Astrocyte (in vitro differentiated cells and primary cell): ENCODE data around the gene RAPGEF4. TPM values are rescaled to one million over a fixed set of nuclear protein-coding genes. Genes with fewer than 3 reads are reported as not detected.
"Not testable (repeated sequence)": the region's sequence is repeated elsewhere in the genome, so short reads cannot be mapped to it uniquely, and the experiment has no call there.

ENCODE experiments used
- DNase-seq: peaks from one replicate; pipeline ENCODE4 v3.0.0-alpha.2; 2010; ENCODE audit warnings: low read depth
- FAIRE-seq: peaks from 2 replicates; lab custom pipeline; 2011; peaks lifted over from hg19 to GRCh38; lab: Jason Lieb, UNC
- H2AFZ ChIP-seq: 2 replicates; pipeline ENCODE4 v1.6.0; 2012; ENCODE audit warnings: low read depth, low read length, inconsistent platforms
- H3K27ac ChIP-seq: 2 replicates; pipeline ENCODE4 v1.5.1; 2011; ENCODE audit warnings: low read depth, low read length, inconsistent platforms
- H3K27me3 ChIP-seq: 2 replicates; pipeline ENCODE4 v1.6.0; 2011; ENCODE audit warnings: low read length, inconsistent platforms; ENCODE audit not compliant: insufficient read depth
- H3K36me3 ChIP-seq: 2 replicates; pipeline ENCODE4 v1.5.1; 2011; ENCODE audit warnings: low read length, inconsistent platforms; ENCODE audit not compliant: insufficient read depth
- H3K4me1 ChIP-seq: 2 replicates; pipeline ENCODE4 v1.5.1; 2011; ENCODE audit warnings: low read length, inconsistent platforms; ENCODE audit not compliant: insufficient read depth
- H3K4me2 ChIP-seq: 2 replicates; pipeline ENCODE4 v1.6.0; 2012; ENCODE audit warnings: low read length, inconsistent platforms
- H3K4me3 ChIP-seq: 2 replicates; pipeline ENCODE4 v1.5.1; 2011; ENCODE audit warnings: low read depth, mild to moderate bottlenecking, low read length, inconsistent platforms; ENCODE audit not compliant: insufficient read depth
- H3K79me2 ChIP-seq: 2 replicates; pipeline ENCODE4 v1.6.0; 2012; ENCODE audit warnings: mild to moderate bottlenecking, low read length, inconsistent platforms; ENCODE audit not compliant: insufficient read depth
- H3K9ac ChIP-seq: 2 replicates; pipeline ENCODE4 v1.6.0; 2012; ENCODE audit warnings: mild to moderate bottlenecking, low read length, inconsistent platforms
- H3K9me3 ChIP-seq: 2 replicates; pipeline ENCODE4 v1.5.1; 2012; ENCODE audit warnings: low read depth, mild to moderate bottlenecking, low read length, inconsistent platforms; ENCODE audit not compliant: insufficient read depth
- H4K20me1 ChIP-seq: 2 replicates; pipeline ENCODE4 v1.6.0; 2012; ENCODE audit warnings: low read length, inconsistent platforms; ENCODE audit not compliant: insufficient read depth
- H3K27ac Mint-ChIP-seq: one replicate; pipeline ENCODE4 v1.8.0; 2021; ENCODE audit warnings: mild to moderate bottlenecking, mixed read lengths; ENCODE audit not compliant: unreplicated experiment
- H3K27me3 Mint-ChIP-seq: one replicate; pipeline ENCODE4 v1.8.0; 2021; ENCODE audit warnings: low read depth, mixed read lengths; ENCODE audit not compliant: unreplicated experiment
- H3K36me3 Mint-ChIP-seq: one replicate; pipeline ENCODE4 v1.8.0; 2021; ENCODE audit warnings: low read depth, mixed read lengths; ENCODE audit not compliant: unreplicated experiment
- H3K4me1 Mint-ChIP-seq: one replicate; pipeline ENCODE4 v1.8.0; 2021; ENCODE audit warnings: low read depth, mixed read lengths; ENCODE audit not compliant: unreplicated experiment
- H3K4me3 Mint-ChIP-seq: one replicate; pipeline ENCODE4 v1.8.0; 2021; ENCODE audit warnings: mild to moderate bottlenecking, moderate library complexity, mixed read lengths; ENCODE audit not compliant: unreplicated experiment
- H3K9me3 Mint-ChIP-seq: one replicate; pipeline ENCODE4 v1.8.0; 2021; ENCODE audit warnings: mild to moderate bottlenecking, mixed read lengths; ENCODE audit not compliant: unreplicated experiment
- EZH2 ChIP-seq: IDR thresholded peaks from 2 replicates; pipeline ENCODE4 v1.6.1; 2012; ENCODE audit warnings: mild to moderate bottlenecking, low read length, inconsistent platforms; ENCODE audit not compliant: insufficient read depth
- total RNA-seq: library from RNA; stranded (reverse); gene quantifications from 2 replicates; pipeline ENCODE4 v1.2.1, GENCODE V29; 2021
- TF ChIP-seq, protein P1 (sequence below): IDR thresholded peaks from 2 replicates; pipeline ENCODE4 v1.5.1; 2011; ENCODE audit warnings: low read depth, mild to moderate bottlenecking, inconsistent platforms, low read length, moderate library complexity; ENCODE audit not compliant: insufficient read depth

The RAPGEF4 gene
- total RNA-seq, 1 donor from 2014 or later = 1.1 TPM

DNA sequence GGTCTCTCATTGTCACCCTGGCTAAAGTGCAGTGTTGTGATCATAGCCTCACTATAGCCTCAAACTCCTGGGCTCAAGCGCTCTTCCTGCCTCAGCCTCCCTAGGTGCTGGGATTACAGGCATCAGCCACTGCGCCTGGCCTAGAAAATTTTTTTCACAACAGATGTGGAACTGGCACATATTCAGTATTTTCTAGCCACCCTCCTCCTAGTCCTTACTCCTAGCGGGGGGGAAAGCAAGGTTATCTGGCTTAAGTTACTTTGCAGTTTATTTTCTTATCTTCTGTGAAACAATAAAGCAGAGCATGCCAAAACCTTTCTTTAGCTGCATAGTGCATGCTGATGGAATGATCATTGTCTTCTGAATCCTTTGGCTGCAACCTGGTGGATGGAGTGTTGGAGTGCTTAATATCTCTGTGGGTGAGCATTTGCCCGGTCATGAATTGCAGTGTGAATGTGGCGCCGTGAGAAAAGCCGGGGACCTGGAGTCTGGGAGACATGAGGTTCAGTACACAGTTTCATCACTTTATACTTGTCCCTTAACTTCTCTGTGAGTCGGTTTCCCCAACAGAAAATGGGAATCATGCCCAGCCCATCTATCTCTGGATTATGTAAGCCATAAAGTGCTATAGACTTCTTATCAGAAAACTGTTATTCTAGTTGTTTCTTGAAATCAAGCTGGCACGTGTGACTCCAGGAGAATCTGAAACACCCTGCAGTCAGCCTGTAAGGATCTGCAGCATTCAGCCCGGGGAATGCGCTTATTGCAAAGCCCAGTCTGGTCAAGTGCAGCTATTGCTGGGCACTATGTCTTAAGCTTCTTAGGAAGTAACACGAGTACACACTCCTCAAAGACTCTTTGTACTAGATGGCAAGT, 301.8 kb downstream of the RAPGEF4 start:
- Histone ChIP-seq H3K27me3 (no peaks in the 10 kb centered on the region), H3K4me3 (no peak overlapping the region), H3K27ac (no peak overlapping the region), H3K36me3 (no peaks in the 10 kb centered on the region), H3K4me1 (no peaks in the 10 kb centered on the region), H4K20me1 (no peaks in the 10 kb centered on the region), H3K79me2 (no peaks in the 10 kb centered on the region), H3K9ac (no peak overlapping the region), H3K9me3 (no peaks in the 10 kb centered on the region), H3K4me2 (no peak overlapping the region), H2AFZ (no peak overlapping the region)
- H3K4me3 Mint-ChIP-seq = no peak overlapping the region
- H3K36me3 Mint-ChIP-seq = no peaks in the 10 kb centered on the region
- DNase-seq (no peak), FAIRE-seq (no peak)
- no peaks in the 10 kb centered on the region for H3K4me1 Mint-ChIP-seq
- no peak overlapping the region for H3K27ac Mint-ChIP-seq
- no peaks in the 10 kb centered on the region for H3K27me3 Mint-ChIP-seq
- no peaks in the 10 kb centered on the region for H3K9me3 Mint-ChIP-seq
- TF ChIP-seq, protein P1, sequence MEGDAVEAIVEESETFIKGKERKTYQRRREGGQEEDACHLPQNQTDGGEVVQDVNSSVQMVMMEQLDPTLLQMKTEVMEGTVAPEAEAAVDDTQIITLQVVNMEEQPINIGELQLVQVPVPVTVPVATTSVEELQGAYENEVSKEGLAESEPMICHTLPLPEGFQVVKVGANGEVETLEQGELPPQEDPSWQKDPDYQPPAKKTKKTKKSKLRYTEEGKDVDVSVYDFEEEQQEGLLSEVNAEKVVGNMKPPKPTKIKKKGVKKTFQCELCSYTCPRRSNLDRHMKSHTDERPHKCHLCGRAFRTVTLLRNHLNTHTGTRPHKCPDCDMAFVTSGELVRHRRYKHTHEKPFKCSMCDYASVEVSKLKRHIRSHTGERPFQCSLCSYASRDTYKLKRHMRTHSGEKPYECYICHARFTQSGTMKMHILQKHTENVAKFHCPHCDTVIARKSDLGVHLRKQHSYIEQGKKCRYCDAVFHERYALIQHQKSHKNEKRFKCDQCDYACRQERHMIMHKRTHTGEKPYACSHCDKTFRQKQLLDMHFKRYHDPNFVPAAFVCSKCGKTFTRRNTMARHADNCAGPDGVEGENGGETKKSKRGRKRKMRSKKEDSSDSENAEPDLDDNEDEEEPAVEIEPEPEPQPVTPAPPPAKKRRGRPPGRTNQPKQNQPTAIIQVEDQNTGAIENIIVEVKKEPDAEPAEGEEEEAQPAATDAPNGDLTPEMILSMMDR = no peak
- TF ChIP-seq EZH2 = no peak

DNA sequence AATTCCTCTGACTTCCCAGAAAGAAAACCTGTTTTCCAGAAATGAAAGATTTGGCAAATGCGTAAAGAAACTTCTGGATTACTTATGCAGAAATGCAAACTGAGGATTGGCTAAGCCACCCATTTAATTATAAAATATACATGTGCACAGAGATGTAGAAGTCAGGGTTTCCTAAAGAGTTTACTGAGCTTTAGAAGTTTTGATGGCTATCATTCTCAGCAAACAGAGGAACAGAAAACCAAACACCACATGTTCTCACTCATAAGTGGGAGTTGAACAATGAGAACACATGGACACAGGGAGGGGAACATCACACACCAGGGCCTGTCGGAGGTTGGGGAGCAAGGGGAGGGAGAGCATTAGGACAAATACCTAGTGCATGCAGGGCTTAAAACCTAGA, 302.6 kb downstream of the RAPGEF4 start:
- not testable (repeated sequence) for H3K36me3 Mint-ChIP-seq, H3K27me3 Mint-ChIP-seq, H3K4me2 ChIP-seq, H3K4me3 ChIP-seq, H3K9me3 Mint-ChIP-seq, H3K9ac ChIP-seq, H3K36me3 ChIP-seq, H3K27ac ChIP-seq, H3K4me1 ChIP-seq, H3K27me3 ChIP-seq, H3K4me3 Mint-ChIP-seq, H3K4me1 Mint-ChIP-seq, H4K20me1 ChIP-seq, DNase-seq, H3K27ac Mint-ChIP-seq, H2AFZ ChIP-seq, H3K9me3 ChIP-seq, H3K79me2 ChIP-seq, FAIRE-seq

DNA sequence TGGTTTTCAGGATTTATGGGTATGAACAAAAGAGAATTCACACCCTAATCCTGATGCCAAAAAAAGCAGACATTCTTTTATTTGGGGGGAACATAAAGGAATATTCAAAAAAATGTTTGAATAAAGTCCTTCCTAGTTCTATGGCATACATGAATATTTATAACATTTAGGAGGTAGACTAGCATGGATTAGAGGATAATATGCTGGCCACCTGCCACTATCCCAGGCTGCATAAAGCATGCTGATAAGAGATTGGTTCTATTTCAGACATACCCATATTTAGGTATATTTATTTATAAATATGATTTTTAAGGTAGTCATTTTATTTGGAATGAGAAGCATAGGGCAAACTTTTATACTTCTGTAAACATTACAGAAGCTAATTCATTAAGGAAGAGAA, 305.1 kb downstream of the RAPGEF4 start:
- TF ChIP-seq EZH2 = no peak
- TF ChIP-seq, protein P1 = no peak
- H3K79me2 ChIP-seq = no peaks in the 10 kb centered on the region
- no peak overlapping the region for H3K4me3 ChIP-seq
- Mint-ChIP-seq H3K27ac (no peak overlapping the region), H3K4me1 (peaks cover 12% of the 10 kb centered on the region), H3K36me3 (no peaks in the 10 kb centered on the region), H3K27me3 (no peaks in the 10 kb centered on the region), H3K9me3 (peaks cover 2% of the 10 kb centered on the region), H3K4me3 (no peak overlapping the region)
- H3K4me1 ChIP-seq = no peaks in the 10 kb centered on the region
- no peak overlapping the region for H3K4me2 ChIP-seq
- H3K9me3 ChIP-seq = no peaks in the 10 kb centered on the region
- no peak for DNase-seq
- H2AFZ ChIP-seq = no peak overlapping the region
- H3K27ac ChIP-seq = no peak overlapping the region
- H4K20me1 ChIP-seq = no peaks in the 10 kb centered on the region
- no peaks in the 10 kb centered on the region for H3K27me3 ChIP-seq
- FAIRE-seq = no peak
- no peaks in the 10 kb centered on the region for H3K36me3 ChIP-seq
- no peak overlapping the region for H3K9ac ChIP-seq
